Hematopoietic multipotent progenitor cell treated with erythropoietin and hydrocortisone succinate and interleukin-3 and kit ligand, for 17 days (in vitro differentiated cells): Measurements from ENCODE around the gene OR2AP1.
"Not testable (repeated sequence)": the region's sequence is repeated elsewhere in the genome, so short reads cannot be mapped to it uniquely, and the experiment has no call there.

ENCODE experiments used
- DNase-seq: peaks from one replicate; pipeline ENCODE4 v3.0.0-alpha.2; 2015; ENCODE audit warnings: low spot score

Gene OR2AP1

GRCh38 chr12:55572168-55572567 is at the start of gene OR2AP1:
TSS of gene OR2AP1 (plus strand) at chr12:55572468. CDS start at chr12:55574415, 1,947 bp downstream.
- DNase-seq = no peak

- not testable (repeated sequence) for DNase-seq
Observed at GRCh38 chr12:55548235-55548634, 24.0 kb upstream of the OR2AP1 start.

- no peak for DNase-seq
Observed at GRCh38 chr12:55548756-55549155, 23.5 kb upstream of the OR2AP1 start.

GRCh38 chr12:55549302-55549701 is 23.0 kb upstream of the OR2AP1 start, which contains the start of gene OR6C4:
TSS of gene OR6C4 (plus strand) at chr12:55549602. CDS start at chr12:55551227, 1,625 bp downstream.
- DNase-seq = no peak

GRCh38 chr12:55554296-55554695 is 18.0 kb upstream of the OR2AP1 start:
- DNase-seq = no peak

- DNase-seq = not testable (repeated sequence)
Observed at GRCh38 chr12:55570060-55570459, 2.2 kb upstream of the OR2AP1 start.

- DNase-seq = not testable (repeated sequence)
Observed at GRCh38 chr12:55570689-55571088, 1.6 kb upstream of the OR2AP1 start.

- DNase-seq = no peak
Observed at GRCh38 chr12:55582066-55582465, 9.8 kb downstream of the OR2AP1 start.

- DNase-seq = no peak
Observed at GRCh38 chr12:55585817-55586216, 13.5 kb downstream of the OR2AP1 start.

- not testable (repeated sequence) for DNase-seq
Observed at GRCh38 chr12:55590152-55590551, 17.9 kb downstream of the OR2AP1 start.

- DNase-seq = no peak
Observed at GRCh38 chr12:55607821-55608594, 35.7 kb downstream of the OR2AP1 start.

GRCh38 chr12:55610598-55610997 is 38.3 kb downstream of the OR2AP1 start:
- DNase-seq = no peak

GRCh38 chr12:55612646-55613045 is 40.4 kb downstream of the OR2AP1 start:
- no peak for DNase-seq

- DNase-seq = no peak
Observed at GRCh38 chr12:55614764-55615163, 42.5 kb downstream of the OR2AP1 start.

GRCh38 chr12:55619354-55620138 is 47.3 kb downstream of the OR2AP1 start:
- DNase-seq = peak; percentile 70

GRCh38 chr12:55624056-55624455 is 51.8 kb downstream of the OR2AP1 start:
- no peak for DNase-seq
